ENCODE measurements around the gene DAPK1.

DNA sequence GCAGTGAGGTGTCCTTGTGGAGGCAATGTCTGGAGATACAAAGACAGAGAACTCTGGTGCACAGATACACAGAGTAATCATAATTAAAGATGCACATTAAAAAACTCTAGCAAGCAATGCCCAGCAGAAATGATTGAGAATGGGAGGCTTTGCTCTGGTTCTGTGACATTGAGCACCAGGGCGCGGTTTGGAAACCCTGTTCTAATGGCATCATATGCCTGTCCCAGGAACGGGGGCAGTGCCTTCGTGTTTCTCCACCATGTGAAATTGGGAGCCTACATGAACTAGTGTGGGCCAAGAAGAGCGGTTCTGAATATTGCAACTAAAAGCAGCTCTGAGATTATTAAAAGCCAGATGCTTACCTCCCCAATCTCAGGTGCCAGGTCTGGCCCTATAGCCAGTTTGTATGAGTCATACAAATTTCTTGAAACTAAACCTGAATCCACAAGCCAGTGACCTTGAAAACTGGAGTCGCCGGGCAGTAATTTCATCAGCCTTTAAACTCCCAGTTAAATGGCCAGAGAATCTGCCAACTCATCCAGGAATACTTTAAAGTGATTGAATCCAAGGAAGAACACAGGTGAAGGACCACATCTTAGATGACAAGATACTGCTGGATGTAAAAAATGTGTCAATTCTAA is 206.1 kb downstream of the DAPK1 start:
- TF ChIP-seq POLR2AphosphoS5 (IDR thresholded peaks at IDR 0.05) (no peak), POLR2A (IDR thresholded peaks at IDR 0.05) (no peak), EP300 (IDR thresholded peaks at IDR 0.05) (no peak)
- TF ChIP-seq, protein P1, sequence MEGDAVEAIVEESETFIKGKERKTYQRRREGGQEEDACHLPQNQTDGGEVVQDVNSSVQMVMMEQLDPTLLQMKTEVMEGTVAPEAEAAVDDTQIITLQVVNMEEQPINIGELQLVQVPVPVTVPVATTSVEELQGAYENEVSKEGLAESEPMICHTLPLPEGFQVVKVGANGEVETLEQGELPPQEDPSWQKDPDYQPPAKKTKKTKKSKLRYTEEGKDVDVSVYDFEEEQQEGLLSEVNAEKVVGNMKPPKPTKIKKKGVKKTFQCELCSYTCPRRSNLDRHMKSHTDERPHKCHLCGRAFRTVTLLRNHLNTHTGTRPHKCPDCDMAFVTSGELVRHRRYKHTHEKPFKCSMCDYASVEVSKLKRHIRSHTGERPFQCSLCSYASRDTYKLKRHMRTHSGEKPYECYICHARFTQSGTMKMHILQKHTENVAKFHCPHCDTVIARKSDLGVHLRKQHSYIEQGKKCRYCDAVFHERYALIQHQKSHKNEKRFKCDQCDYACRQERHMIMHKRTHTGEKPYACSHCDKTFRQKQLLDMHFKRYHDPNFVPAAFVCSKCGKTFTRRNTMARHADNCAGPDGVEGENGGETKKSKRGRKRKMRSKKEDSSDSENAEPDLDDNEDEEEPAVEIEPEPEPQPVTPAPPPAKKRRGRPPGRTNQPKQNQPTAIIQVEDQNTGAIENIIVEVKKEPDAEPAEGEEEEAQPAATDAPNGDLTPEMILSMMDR (IDR thresholded peaks at IDR 0.05) = no peak

All from suprapubic skin (tissue), 4 donors.